SK-N-SH (cell line): ENCODE data around the gene L3MBTL2. TPM values are rescaled to one million over a fixed set of nuclear protein-coding genes. Genes with fewer than 3 reads are reported as not detected.

Experiments
- CTCF ChIA-PET: fragments of 300-600, 350-600 bp; formaldehyde crosslinking; extraction: SDS; loops from one replicate; lab custom pipeline; 2021; lab: Yijun Ruan, JAX
- POLR2A ChIA-PET: fragments of 350-600 bp; sonication (Branson Sonifier 250); formaldehyde crosslinking; extraction: SDS; loops from one replicate; lab custom pipeline; 2020; ENCODE audit warnings: antibody characterized with exemption, inconsistent platforms; lab: Yijun Ruan, JAX
- DNase-seq: peaks from one replicate; pipeline ENCODE4 v3.0.0; 2012
- H2AFZ ChIP-seq: fragments of 200-600 bp; sonication (generic); 2 replicates; pipeline ENCODE4 v1.8.1; 2016; ENCODE audit warnings: antibody characterized with exemption, mild to moderate bottlenecking, low read depth
- H3F3A ChIP-seq: fragments of 200-600 bp; sonication (generic); replicated peaks from 2 replicates; pipeline ENCODE3; 2016; ENCODE audit warnings: antibody characterized with exemption, mild to moderate bottlenecking; ENCODE audit not compliant: insufficient read depth
- H3K27ac ChIP-seq, 2 experiments: fragments of 200-500 bp in 1 of 2; fragments of 200-600 bp in 1 of 2; sonication (Bioruptor generic) in 1 of 2; sonication (generic), shearing (Covaris generic) in 1 of 2; 2 replicates each; pipeline versions ENCODE4 v1.5.1 to v1.6.1; 2014 to 2016; ENCODE audit warnings: low read depth in 2 of 2, inconsistent platforms in 1 of 2, low read length in 1 of 2, mild to moderate bottlenecking in 1 of 2, mixed read lengths in 1 of 2
- H3K27me3 ChIP-seq: fragments of 200-600 bp; sonication (generic), shearing (Covaris generic); 2 replicates; pipeline ENCODE4 v1.6.1; 2016; ENCODE audit warnings: mixed run types; ENCODE audit not compliant: insufficient read depth
- H3K36me3 ChIP-seq, 2 experiments: fragments of 200-500 bp in 1 of 2; fragments of 200-600 bp in 1 of 2; sonication (Bioruptor generic) in 1 of 2; sonication (generic) in 1 of 2; replicated peaks in 1 of 2; 2 replicates each; pipeline versions ENCODE3 to v1.5.1; 2014 to 2016; ENCODE audit warnings: low read length in 1 of 2, mild to moderate bottlenecking in 1 of 2; ENCODE audit not compliant: insufficient read depth in 2 of 2, control insufficient read depth in 1 of 2
- H3K4me1 ChIP-seq, 2 experiments: fragments of 200-500 bp in 1 of 2; fragments of 200-600 bp in 1 of 2; sonication (Bioruptor generic) in 1 of 2; sonication (generic), shearing (Covaris generic) in 1 of 2; 2 replicates each; pipeline versions ENCODE4 v1.5.1 to v1.6.1; 2014 to 2016; ENCODE audit warnings: low read depth in 1 of 2, low read length in 1 of 2, mixed run types in 1 of 2; ENCODE audit not compliant: insufficient read depth in 2 of 2, control insufficient read depth in 1 of 2
- H3K4me2 ChIP-seq: fragments of 200-600 bp; sonication (generic), shearing (Covaris generic); 2 replicates; pipeline ENCODE4 v1.6.1; 2017; ENCODE audit warnings: mixed run types
- H3K4me3 ChIP-seq, 2 experiments: fragments of 200-500 bp in 1 of 2; fragments of 200-600 bp in 1 of 2; sonication (Bioruptor generic) in 1 of 2; sonication (generic), shearing (Covaris generic) in 1 of 2; 2 replicates each; pipeline versions ENCODE4 v1.5.1 to v1.8.1; 2014 to 2016; ENCODE audit warnings: low read depth in 2 of 2, inconsistent platforms in 1 of 2, low read length in 1 of 2, mild to moderate bottlenecking in 1 of 2, mixed read lengths in 1 of 2, moderate library complexity in 1 of 2
- H3K79me2 ChIP-seq: fragments of 200-600 bp; sonication (generic); 2 replicates; pipeline ENCODE4 v1.8.1; 2017; ENCODE audit warnings: mild to moderate bottlenecking; ENCODE audit not compliant: insufficient read depth
- H3K9ac ChIP-seq: fragments of 200-600 bp; sonication (generic); 2 replicates; pipeline ENCODE4 v1.6.1; 2017; ENCODE audit warnings: mixed run types
- H3K9me2 ChIP-seq: fragments of 200-600 bp; sonication (generic); 2 replicates; pipeline ENCODE4 v1.6.1; 2017; ENCODE audit warnings: mixed run types
- H3K9me3 ChIP-seq: fragments of 200-600 bp; sonication (generic); 2 replicates; pipeline ENCODE4 v1.6.1; 2017; ENCODE audit warnings: mixed run types, mild to moderate bottlenecking, moderate library complexity
- H4K20me1 ChIP-seq: fragments of 200-600 bp; sonication (generic); 2 replicates; pipeline ENCODE4 v1.6.1; 2017; ENCODE audit warnings: mild to moderate bottlenecking, mixed run types; ENCODE audit not compliant: insufficient read depth
- CHD2 ChIP-seq: fragments of 150-350 bp; IDR thresholded peaks from 2 replicates; pipeline ENCODE4 v1.6.1; 2018; ENCODE audit warnings: low read length; ENCODE audit not compliant: partially characterized antibody
- EP300 ChIP-seq, 2 experiments: IDR thresholded peaks; 2 replicates each; pipeline versions ENCODE4 v1.4.0 to v1.6.1; 2012; ENCODE audit warnings: borderline replicate concordance in 1 of 2, low read depth in 1 of 2, low read length in 1 of 2
- EZH2phosphoT487 ChIP-seq: fragments of 200-600 bp; sonication (generic); IDR thresholded peaks from 2 replicates; pipeline ENCODE4 v1.6.1; 2017; ENCODE audit warnings: low read depth, mixed run types, mild to moderate bottlenecking, antibody characterized with exemption, moderate library complexity, borderline replicate concordance
- FOSL2 ChIP-seq: IDR thresholded peaks from 2 replicates; pipeline ENCODE4 v1.4.0; 2012; ENCODE audit warnings: low read depth, mild to moderate bottlenecking, moderate library complexity, borderline replicate concordance
- FOXM1 ChIP-seq: IDR thresholded peaks from 2 replicates; pipeline ENCODE4 v1.4.0; 2012; ENCODE audit warnings: low read depth, mild to moderate bottlenecking
- GATA2 ChIP-seq: sonication (generic); formaldehyde crosslinking; IDR thresholded peaks from 2 replicates; pipeline ENCODE4 v1.5.0; 2020; ENCODE audit warnings: mild to moderate bottlenecking, missing genetic modification reagents
- IRF3 ChIP-seq: fragments of 150-350 bp; IDR thresholded peaks from 2 replicates; pipeline ENCODE4 v1.6.1; 2016; ENCODE audit warnings: mild to moderate bottlenecking, low read depth, low read length
- JUND ChIP-seq: IDR thresholded peaks from 2 replicates; pipeline ENCODE4 v1.4.0; 2012
- MXI1 ChIP-seq: IDR thresholded peaks from 2 replicates; pipeline ENCODE4 v1.6.1; 2012; ENCODE audit warnings: mild to moderate bottlenecking, low read depth, low read length, improper control_type of control experiment
- NFIC ChIP-seq: IDR thresholded peaks from 2 replicates; pipeline ENCODE4 v1.4.0; 2012; ENCODE audit warnings: borderline replicate concordance
- RAD21 ChIP-seq: IDR thresholded peaks from 2 replicates; pipeline ENCODE4 v1.6.1; 2012; ENCODE audit warnings: mild to moderate bottlenecking, low read length
- SIN3A ChIP-seq: IDR thresholded peaks from 2 replicates; pipeline ENCODE4 v1.6.1; 2012; ENCODE audit warnings: low read depth, mild to moderate bottlenecking, low read length, moderate library complexity, borderline replicate concordance
- TAF1 ChIP-seq: IDR thresholded peaks from 2 replicates; pipeline ENCODE4 v1.6.1; 2012; ENCODE audit warnings: low read depth, mild to moderate bottlenecking, low read length, moderate library complexity, borderline replicate concordance
- TCF12 ChIP-seq: IDR thresholded peaks from 2 replicates; pipeline ENCODE4 v1.4.0; 2012
- TEAD4 ChIP-seq: IDR thresholded peaks from 2 replicates; pipeline ENCODE4 v1.4.0; 2012; ENCODE audit warnings: mild to moderate bottlenecking, borderline replicate concordance; ENCODE audit not compliant: insufficient read depth
- USF1 ChIP-seq: IDR thresholded peaks from 2 replicates; pipeline ENCODE4 v1.4.0; 2012; ENCODE audit warnings: low read depth, borderline replicate concordance
- WGBS: methylation state at CpG from one replicate; pipeline ENCODE4 v1.1.6; 2017; ENCODE audit warnings: low lambda C conversion rate; 5-methylcytosine and 5-hydroxymethylcytosine counted together
- polyA plus RNA-seq, 3 experiments: library from polyadenylated mRNA; depleted of rRNA; stranded (reverse); fragments of >200 nt; gene quantifications; 2 replicates each; pipeline ENCODE4 v1.2.3, GENCODE V29; 2012
- TF ChIP-seq, protein P1 (sequence below): fragments of 150-350 bp; IDR thresholded peaks from 2 replicates; pipeline ENCODE4 v1.6.1; 2017; ENCODE audit warnings: antibody characterized with exemption, low read length, low read depth, borderline replicate concordance
- TF ChIP-seq, protein P2 (sequence below): IDR thresholded peaks from 2 replicates; pipeline ENCODE4 v1.4.0; 2012; ENCODE audit warnings: low read depth, borderline replicate concordance

The L3MBTL2 gene
- polyA plus RNA-seq, 1 of the 3 experiments (the other 2 are of a cell fraction) = 13.3 TPM

DNA sequence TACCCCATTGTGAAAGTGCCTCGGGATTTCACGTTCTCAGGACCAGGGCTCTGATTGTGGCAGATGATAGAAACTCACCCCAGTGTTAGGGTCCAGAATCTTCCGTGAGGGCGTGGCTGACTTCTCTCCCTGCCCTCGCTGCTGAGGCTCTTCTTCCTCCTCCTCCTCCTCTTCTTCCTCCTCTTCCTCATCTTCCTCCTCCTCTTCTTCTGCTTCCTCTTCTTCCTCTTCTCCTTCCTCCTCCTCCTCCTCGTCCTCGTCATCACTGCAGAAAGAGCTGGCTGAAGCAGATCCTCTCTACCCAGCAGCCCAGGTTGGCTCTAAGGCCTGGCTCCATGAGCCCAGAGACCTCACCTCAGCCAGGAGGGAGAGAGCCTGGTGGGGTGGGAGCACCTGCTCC, 49.1 kb downstream of the L3MBTL2 start:
- no peaks in the 10 kb centered on the region for H3K79me2 ChIP-seq
- no peaks in the 10 kb centered on the region for H4K20me1 ChIP-seq
- no peaks in the 10 kb centered on the region for H3K4me1 ChIP-seq
- WGBS = 93% methylated on average over 7 of the region's 7 CpGs
- H3K9me3 ChIP-seq = no peaks in the 10 kb centered on the region
- H3F3A ChIP-seq = no peaks in the 10 kb centered on the region
- H3K27me3 ChIP-seq = no peaks in the 10 kb centered on the region
- H3K9me2 ChIP-seq = no peaks in the 10 kb centered on the region
- H3K4me3 ChIP-seq = no peak overlapping the region
- TF ChIP-seq TAF1 = no peak
- TF ChIP-seq, protein P1, sequence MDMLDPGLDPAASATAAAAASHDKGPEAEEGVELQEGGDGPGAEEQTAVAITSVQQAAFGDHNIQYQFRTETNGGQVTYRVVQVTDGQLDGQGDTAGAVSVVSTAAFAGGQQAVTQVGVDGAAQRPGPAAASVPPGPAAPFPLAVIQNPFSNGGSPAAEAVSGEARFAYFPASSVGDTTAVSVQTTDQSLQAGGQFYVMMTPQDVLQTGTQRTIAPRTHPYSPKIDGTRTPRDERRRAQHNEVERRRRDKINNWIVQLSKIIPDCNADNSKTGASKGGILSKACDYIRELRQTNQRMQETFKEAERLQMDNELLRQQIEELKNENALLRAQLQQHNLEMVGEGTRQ = no peak
- no peak for TF ChIP-seq JUND
- no peak for TF ChIP-seq FOSL2
- TF ChIP-seq, protein P2, sequence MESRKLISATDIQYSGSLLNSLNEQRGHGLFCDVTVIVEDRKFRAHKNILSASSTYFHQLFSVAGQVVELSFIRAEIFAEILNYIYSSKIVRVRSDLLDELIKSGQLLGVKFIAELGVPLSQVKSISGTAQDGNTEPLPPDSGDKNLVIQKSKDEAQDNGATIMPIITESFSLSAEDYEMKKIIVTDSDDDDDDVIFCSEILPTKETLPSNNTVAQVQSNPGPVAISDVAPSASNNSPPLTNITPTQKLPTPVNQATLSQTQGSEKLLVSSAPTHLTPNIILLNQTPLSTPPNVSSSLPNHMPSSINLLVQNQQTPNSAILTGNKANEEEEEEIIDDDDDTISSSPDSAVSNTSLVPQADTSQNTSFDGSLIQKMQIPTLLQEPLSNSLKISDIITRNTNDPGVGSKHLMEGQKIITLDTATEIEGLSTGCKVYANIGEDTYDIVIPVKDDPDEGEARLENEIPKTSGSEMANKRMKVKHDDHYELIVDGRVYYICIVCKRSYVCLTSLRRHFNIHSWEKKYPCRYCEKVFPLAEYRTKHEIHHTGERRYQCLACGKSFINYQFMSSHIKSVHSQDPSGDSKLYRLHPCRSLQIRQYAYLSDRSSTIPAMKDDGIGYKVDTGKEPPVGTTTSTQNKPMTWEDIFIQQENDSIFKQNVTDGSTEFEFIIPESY = no peak
- TF ChIP-seq SIN3A = no peak
- no peak for TF ChIP-seq RAD21
- TF ChIP-seq GATA2 (CRISPR knock-in tag) = no peak
- TF ChIP-seq EZH2phosphoT487 = no peak
- TF ChIP-seq NFIC = no peak
- no peak for TF ChIP-seq MXI1
- no peak for TF ChIP-seq EP300 (IDR thresholded peaks at IDR 0.05; ENCODE audit: borderline replicate concordance in 1 of 2, low read depth in 1 of 2, low read length in 1 of 2)
- no peak for TF ChIP-seq FOXM1
- TF ChIP-seq TEAD4 = no peak
- no peak for TF ChIP-seq TCF12
- TF ChIP-seq IRF3 = no peak
- no peak for TF ChIP-seq CHD2
- TF ChIP-seq USF1 = no peak
- no peak overlapping the region for H3K9ac ChIP-seq
- CTCF ChIA-PET = interaction anchor here (1.4 kb wide), 1 partner anchor 12 kb away, joined by 3 read pairs; no protein-coding TSS in a partner anchor
- H3K36me3 ChIP-seq = peaks cover 0 to 40% of the 10 kb centered on the region in 2 experiments
- H3K4me2 ChIP-seq = no peak overlapping the region
- no peak overlapping the region for H2AFZ ChIP-seq
- DNase-seq = no peak
- H3K27ac ChIP-seq = no peak overlapping the region
- POLR2A ChIA-PET = no interaction called here
